AG10803 (cell line): ENCODE measurements around the gene AHI1.

Source experiments
- DNase-seq: peaks from one replicate; pipeline ENCODE4 v3.0.0; 2010; ENCODE audit warnings: low read depth
- H3K4me3 ChIP-seq: 2 replicates; pipeline ENCODE4 v1.5.1; 2011; ENCODE audit warnings: mild to moderate bottlenecking, low read length, control low read depth
- TF ChIP-seq, protein P1 (sequence below): conservative IDR thresholded peaks from 2 replicates; pipeline ENCODE4 v1.5.1; 2011; ENCODE audit warnings: mild to moderate bottlenecking, low read length, control low read depth, inconsistent platforms

Gene AHI1

GRCh38 chr6:135311446-135312200 lies 185.9 kb downstream of the AHI1 start:
- no peak for DNase-seq
- no peak overlapping the region for H3K4me3 ChIP-seq
- TF ChIP-seq, protein P1, sequence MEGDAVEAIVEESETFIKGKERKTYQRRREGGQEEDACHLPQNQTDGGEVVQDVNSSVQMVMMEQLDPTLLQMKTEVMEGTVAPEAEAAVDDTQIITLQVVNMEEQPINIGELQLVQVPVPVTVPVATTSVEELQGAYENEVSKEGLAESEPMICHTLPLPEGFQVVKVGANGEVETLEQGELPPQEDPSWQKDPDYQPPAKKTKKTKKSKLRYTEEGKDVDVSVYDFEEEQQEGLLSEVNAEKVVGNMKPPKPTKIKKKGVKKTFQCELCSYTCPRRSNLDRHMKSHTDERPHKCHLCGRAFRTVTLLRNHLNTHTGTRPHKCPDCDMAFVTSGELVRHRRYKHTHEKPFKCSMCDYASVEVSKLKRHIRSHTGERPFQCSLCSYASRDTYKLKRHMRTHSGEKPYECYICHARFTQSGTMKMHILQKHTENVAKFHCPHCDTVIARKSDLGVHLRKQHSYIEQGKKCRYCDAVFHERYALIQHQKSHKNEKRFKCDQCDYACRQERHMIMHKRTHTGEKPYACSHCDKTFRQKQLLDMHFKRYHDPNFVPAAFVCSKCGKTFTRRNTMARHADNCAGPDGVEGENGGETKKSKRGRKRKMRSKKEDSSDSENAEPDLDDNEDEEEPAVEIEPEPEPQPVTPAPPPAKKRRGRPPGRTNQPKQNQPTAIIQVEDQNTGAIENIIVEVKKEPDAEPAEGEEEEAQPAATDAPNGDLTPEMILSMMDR, result no peak

DNA sequence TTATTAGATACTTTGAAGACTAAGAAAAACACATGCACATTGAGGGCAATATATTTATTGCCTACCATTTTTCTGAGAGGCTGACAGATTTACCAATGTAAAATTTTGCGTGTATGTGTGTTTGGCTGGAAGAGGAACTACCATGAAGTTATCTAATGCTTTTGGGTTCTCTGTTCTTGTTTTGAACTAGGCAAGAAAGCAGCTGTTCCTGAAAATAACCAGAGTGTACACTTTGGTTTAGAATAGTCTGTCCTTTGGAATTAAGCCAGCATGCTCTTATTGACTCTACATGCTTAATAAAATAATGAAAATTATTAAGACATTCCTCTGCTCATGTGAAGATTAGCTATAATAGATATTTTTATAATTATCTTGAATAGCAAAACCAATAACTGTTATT lies 187.2 kb downstream of the AHI1 start:
- TF ChIP-seq, protein P1, result no peak
- H3K4me3 ChIP-seq, result no peak overlapping the region
- DNase-seq, result no peak

GRCh38 chr6:135306740-135307420 lies 190.7 kb downstream of the AHI1 start:
- no peak for DNase-seq
- TF ChIP-seq, protein P1, result no peak

DNA sequence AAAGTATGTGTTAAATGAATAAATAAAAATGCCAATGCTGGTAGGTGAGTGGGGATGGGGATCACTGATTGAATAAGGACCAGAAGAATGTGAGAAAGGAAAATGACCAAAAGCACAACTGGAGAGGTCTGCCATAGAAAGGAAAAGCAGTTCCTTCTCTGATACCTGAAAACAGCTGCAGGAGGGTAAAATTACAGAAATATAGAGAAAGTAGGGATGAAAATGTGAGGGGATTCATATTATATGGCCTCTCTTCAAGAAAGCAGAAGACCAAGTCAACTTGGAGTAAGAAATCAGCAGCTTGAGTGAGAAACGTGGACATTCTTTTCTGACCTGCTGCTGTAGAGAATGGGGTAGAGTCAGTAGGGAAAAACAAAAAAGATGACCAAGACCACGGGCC lies 191.4 kb downstream of the AHI1 start:
- TF ChIP-seq, protein P1, result no peak
- no peak overlapping the region for H3K4me3 ChIP-seq
- DNase-seq, result no peak

More at GRCh38 chr6:135306740-135307420, 190.7 kb downstream of the AHI1 start:
- no peak overlapping the region for H3K4me3 ChIP-seq

GRCh38 chr6:135305684-135306083 lies 191.9 kb downstream of the AHI1 start:
- no peak overlapping the region for H3K4me3 ChIP-seq
- DNase-seq, result no peak
- TF ChIP-seq, protein P1, result no peak

- TF ChIP-seq, protein P1, result no peak
- no peak for DNase-seq
- no peak overlapping the region for H3K4me3 ChIP-seq
These were observed 192.7 kb downstream of the AHI1 start for GRCh38 chr6:135304883-135305282.

- DNase-seq, result no peak
- TF ChIP-seq, protein P1, result no peak
- H3K4me3 ChIP-seq, result no peak overlapping the region
These were observed 196.2 kb downstream of the AHI1 start for GRCh38 chr6:135301304-135301703.
